GM11168 (cell line): Measurements from ENCODE around the gene TNC.

Experiments
- in situ Hi-C: fragments of 300-500 bp; cut with MboI; formaldehyde crosslinking; loops from one replicate; pipeline ENCODE4 v1.12.0; 2022; ENCODE audit warnings: low sequenced_read_pairs; ENCODE audit not compliant: unreplicated experiment

TNC gene

GRCh38 chr9:115058684-115059315 lies 59.2 kb downstream of the TNC start:
- in situ Hi-C loops, result no loop called here

- in situ Hi-C loops, result no loop called here
Observed at GRCh38 chr9:115058175-115058574, 59.8 kb downstream of the TNC start.

GRCh38 chr9:115057559-115057958 lies 60.4 kb downstream of the TNC start:
- in situ Hi-C loops, result no loop called here

- in situ Hi-C loops, result no loop called here
Observed at GRCh38 chr9:115050002-115050490, 67.9 kb downstream of the TNC start.

- in situ Hi-C loops, result no loop called here
Observed at GRCh38 chr9:115046824-115047223, 71.1 kb downstream of the TNC start.

- in situ Hi-C loops, result no loop called here
Observed at GRCh38 chr9:115046199-115046598, 71.8 kb downstream of the TNC start.

- in situ Hi-C loops, result no loop called here
Observed at GRCh38 chr9:115043632-115044031, 74.3 kb downstream of the TNC start.

- in situ Hi-C loops, result no loop called here
Observed at GRCh38 chr9:115042781-115043509, 75.0 kb downstream of the TNC start.

GRCh38 chr9:115039516-115040120 lies 78.3 kb downstream of the TNC start:
- in situ Hi-C loops, result no loop called here

GRCh38 chr9:115038178-115038577 lies 79.8 kb downstream of the TNC start:
- in situ Hi-C loops, result no loop called here

- in situ Hi-C loops, result no loop called here
Observed at GRCh38 chr9:115036691-115037090, 81.3 kb downstream of the TNC start.

GRCh38 chr9:115035841-115036612 lies 81.9 kb downstream of the TNC start:
- in situ Hi-C loops, result no loop called here

GRCh38 chr9:115034801-115035200 lies 83.2 kb downstream of the TNC start:
- in situ Hi-C loops, result no loop called here

- in situ Hi-C loops, result no loop called here
Observed at GRCh38 chr9:115033800-115034199, 84.2 kb downstream of the TNC start.

GRCh38 chr9:115032296-115032695 lies 85.7 kb downstream of the TNC start:
- in situ Hi-C loops, result no loop called here

GRCh38 chr9:115030006-115030405 lies 88.0 kb downstream of the TNC start:
- in situ Hi-C loops, result no loop called here

GRCh38 chr9:115025721-115026120 lies 92.2 kb downstream of the TNC start:
- in situ Hi-C loops, result no loop called here

- in situ Hi-C loops, result loop anchor here (25.0 kb wide), 1 partner anchor 613 kb away; no protein-coding TSS in a partner anchor
Observed at GRCh38 chr9:115024925-115025535, 92.9 kb downstream of the TNC start.

- in situ Hi-C loops, result loop anchor here (25.0 kb wide), 1 partner anchor 611 kb away; no protein-coding TSS in a partner anchor
Observed at GRCh38 chr9:115022760-115023434, 95.1 kb downstream of the TNC start.
